GM23248 (cell line): Measurements from ENCODE around the gene AK1.

Experiments used
- EZH2 ChIP-seq: fragments of 200-600 bp; sonication (generic); IDR thresholded peaks from 2 replicates; pipeline ENCODE4 v1.6.1; 2018; ENCODE audit warnings: antibody characterized with exemption, mild to moderate bottlenecking; ENCODE audit not compliant: insufficient read depth, poor library complexity, severe bottlenecking
- EZH2phosphoT487 ChIP-seq: fragments of 200-600 bp; sonication (generic); IDR thresholded peaks from 2 replicates; pipeline ENCODE4 v1.6.1; 2018; ENCODE audit warnings: antibody characterized with exemption, moderate library complexity, mild to moderate bottlenecking, low read depth; ENCODE audit not compliant: insufficient read depth

DNA sequence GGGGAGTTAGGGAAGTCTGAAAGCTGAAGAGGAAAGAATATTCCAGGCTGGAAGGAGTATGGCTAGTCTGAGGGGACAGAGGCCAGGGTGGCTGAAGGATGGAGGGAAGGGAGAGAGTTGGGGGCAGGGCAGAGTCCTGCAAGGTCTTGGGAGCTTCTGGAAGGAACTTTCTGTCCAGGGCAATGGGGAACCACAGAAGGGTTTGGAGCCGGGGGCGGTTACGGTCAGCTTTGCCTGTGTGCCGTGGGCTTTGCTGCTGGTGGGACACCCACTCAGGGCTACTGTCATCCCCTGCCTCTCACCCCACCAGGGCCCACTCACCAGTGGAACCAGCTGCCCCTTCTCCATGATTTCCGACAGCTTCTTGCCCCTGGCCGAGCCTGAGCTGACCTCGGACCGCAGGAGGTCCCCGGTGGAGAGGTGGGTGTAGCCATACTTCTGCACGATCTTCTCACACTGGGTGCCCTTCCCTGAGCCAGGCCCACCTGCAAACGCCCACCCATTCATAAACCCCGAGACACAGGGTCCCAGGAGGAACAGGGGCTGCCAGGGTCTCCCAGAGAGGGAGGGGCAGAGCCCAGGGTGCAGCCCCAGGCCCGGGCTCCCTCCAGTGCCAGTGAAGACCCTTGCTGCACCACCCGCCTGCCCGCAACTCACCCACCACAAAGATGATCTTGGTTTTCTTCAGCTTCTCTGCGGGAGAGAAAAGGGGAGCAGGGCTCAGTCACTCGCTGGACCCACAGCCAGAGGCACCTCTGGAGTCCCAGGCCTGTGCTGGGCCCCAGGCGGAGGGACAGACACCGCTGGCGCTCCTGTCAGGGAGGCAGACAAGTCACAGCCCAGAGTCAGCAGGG lies 4.9 kb downstream of the AK1 start:
- TF ChIP-seq EZH2phosphoT487 (no peak), EZH2 (no peak)
